ENCODE results near the gene IRF2. TPM values are rescaled to one million over a fixed set of nuclear protein-coding genes. Genes with fewer than 3 reads are reported as not detected.

Gene IRF2
- total RNA-seq, 1 donor from 2014 or later = 53.3 TPM

GRCh38 chr4:184448821-184449220 lies 25.5 kb downstream of the IRF2 start:
- DNase-seq = peak; percentile 51
- ATAC-seq = peak; percentile 87 to 90
- H3K27ac ChIP-seq = peak overlapping the region; percentile 79
- H3K4me3 ChIP-seq = peak overlapping the region; percentile 53
- no peak for TF ChIP-seq CTCF (IDR thresholded peaks at IDR 0.05)
- intact Hi-C loops (cut with DNase I) = no loop called here
- H3K9me3 ChIP-seq = no peaks in the 10 kb centered on the region
- peaks cover 3% of the 10 kb centered on the region for H3K36me3 ChIP-seq
- H3K4me1 ChIP-seq = peaks cover 94% of the 10 kb centered on the region
- no peaks in the 10 kb centered on the region for H3K27me3 ChIP-seq (ENCODE audit: low read depth)

DNA sequence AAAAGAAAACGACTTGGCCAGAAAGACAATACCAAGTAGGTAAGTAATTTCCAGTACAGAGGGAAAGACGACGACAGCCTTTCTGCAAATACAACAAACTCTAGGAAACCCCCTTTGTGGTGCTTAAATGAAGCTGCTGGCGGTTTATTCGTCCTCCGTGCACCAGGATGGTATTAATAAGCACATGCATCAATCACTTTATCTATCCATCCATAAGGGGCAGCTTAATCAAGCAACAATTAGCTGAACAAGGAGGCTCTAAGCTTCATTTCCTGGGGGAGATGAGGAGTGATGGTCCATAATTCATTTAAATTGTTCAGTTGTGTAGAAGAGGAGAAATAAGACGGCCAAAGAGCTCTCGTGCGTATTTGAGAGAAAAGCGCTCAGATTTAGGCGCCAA lies 26.2 kb downstream of the IRF2 start:
- no peak for ATAC-seq
- no peaks in the 10 kb centered on the region for H3K27me3 ChIP-seq (ENCODE audit: low read depth)
- H3K36me3 ChIP-seq = peaks cover 3% of the 10 kb centered on the region
- DNase-seq = no peak
- intact Hi-C loops (cut with DNase I) = no loop called here
- peak overlapping the region; percentile 79 for H3K27ac ChIP-seq
- no peaks in the 10 kb centered on the region for H3K9me3 ChIP-seq
- no peak for TF ChIP-seq CTCF (IDR thresholded peaks at IDR 0.05)
- H3K4me3 ChIP-seq = peak overlapping the region; percentile 53
- peaks cover 93% of the 10 kb centered on the region for H3K4me1 ChIP-seq

DNA sequence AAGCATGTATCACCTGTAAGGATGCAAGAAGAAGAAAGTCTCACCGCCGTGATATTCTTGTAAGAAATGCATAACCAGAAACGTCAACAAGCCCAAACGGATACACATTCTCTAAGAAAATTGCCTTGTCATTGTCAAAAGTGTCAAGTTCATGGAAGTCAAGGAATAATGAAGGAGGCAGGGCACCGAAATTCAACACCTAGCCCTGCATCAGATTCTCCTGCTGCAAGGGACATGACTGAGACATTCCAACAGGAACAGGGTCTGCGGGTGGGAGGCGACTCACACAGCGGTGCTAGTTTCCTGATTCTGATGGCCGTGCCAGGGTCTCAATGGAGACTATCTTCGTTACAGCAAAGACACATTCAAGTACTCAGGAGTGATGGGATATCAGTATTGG lies 26.7 kb downstream of the IRF2 start:
- Histone ChIP-seq H3K4me1 (peaks cover 92% of the 10 kb centered on the region), H3K36me3 (peaks cover 3% of the 10 kb centered on the region), H3K4me3 (no peak overlapping the region), H3K27me3 (ENCODE audit: low read depth) (no peaks in the 10 kb centered on the region), H3K9me3 (no peaks in the 10 kb centered on the region), H3K27ac (peak overlapping the region; percentile 79)
- no peak for TF ChIP-seq CTCF (IDR thresholded peaks at IDR 0.05)
- intact Hi-C loops (cut with DNase I) = no loop called here
- ATAC-seq (no peak), DNase-seq (no peak)

DNA sequence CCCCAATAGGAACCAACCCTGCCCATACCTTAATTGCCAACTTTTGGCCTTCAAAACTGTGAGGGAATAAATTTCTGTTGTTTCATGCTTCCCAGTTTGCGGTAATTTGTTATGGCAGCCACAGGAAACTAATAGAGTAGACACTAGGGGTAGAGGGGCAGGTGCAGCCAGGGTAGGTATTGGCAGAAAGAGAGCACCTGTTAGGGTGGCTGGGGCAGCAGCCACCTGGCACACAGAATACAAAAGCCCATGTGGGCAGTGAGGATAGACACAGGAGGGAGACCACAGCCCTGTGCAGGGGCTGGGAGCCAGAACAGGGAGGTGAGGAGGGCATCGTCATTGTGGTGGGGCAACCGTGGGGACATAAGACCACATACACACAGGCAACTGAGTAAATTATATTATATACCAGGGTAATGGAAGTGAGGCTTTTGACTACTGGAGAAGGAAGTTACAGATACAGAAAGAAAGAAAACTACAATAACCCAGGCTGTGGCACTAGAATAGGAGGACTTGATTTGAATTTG lies 28.2 kb downstream of the IRF2 start:
- Histone ChIP-seq H3K4me3 (no peak overlapping the region), H3K4me1 (peaks cover 92% of the 10 kb centered on the region), H3K36me3 (no peaks in the 10 kb centered on the region), H3K27ac (peak overlapping the region; percentile 28), H3K27me3 (ENCODE audit: low read depth) (no peaks in the 10 kb centered on the region), H3K9me3 (no peaks in the 10 kb centered on the region)
- ATAC-seq = no peak
- no peak for DNase-seq
- intact Hi-C loops (cut with DNase I) = no loop called here
- TF ChIP-seq CTCF (IDR thresholded peaks at IDR 0.05) = no peak

DNA sequence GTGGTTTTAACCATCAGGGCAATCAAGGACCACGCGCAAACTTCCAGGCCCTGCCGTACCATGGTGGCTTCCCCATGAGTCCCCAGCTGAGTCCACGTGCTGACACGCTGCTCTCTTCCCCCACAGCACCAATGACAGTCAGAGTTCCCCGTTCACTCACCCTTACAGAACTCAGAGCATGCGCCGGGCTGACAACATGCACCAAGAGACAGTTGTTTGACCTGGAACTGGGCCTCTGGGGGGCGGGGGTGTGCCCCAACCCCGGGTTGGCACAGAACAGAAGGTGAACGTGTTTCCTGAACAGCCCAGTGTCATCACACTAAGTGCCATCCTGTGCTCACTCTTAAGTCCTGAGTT lies 29.4 kb downstream of the IRF2 start:
- peak in 1 of 2 donors; percentile 43 for ATAC-seq
- no peaks in the 10 kb centered on the region for H3K9me3 ChIP-seq
- no peaks in the 10 kb centered on the region for H3K27me3 ChIP-seq (ENCODE audit: low read depth)
- no peaks in the 10 kb centered on the region for H3K36me3 ChIP-seq
- H3K4me3 ChIP-seq = no peak overlapping the region
- TF ChIP-seq CTCF (IDR thresholded peaks at IDR 0.05) = no peak
- intact Hi-C loops (cut with DNase I) = no loop called here
- no peak overlapping the region for H3K27ac ChIP-seq
- DNase-seq = peak; percentile 59
- peaks cover 92% of the 10 kb centered on the region for H3K4me1 ChIP-seq
